ENCODE data around the gene SLC1A1.

The SLC1A1 gene

GRCh38 chr9:4573176-4573575 is 82.9 kb downstream of the SLC1A1 start:
- no peak for TF ChIP-seq CREB5 (CRISPR knock-in tag; IDR thresholded peaks at IDR 0.05; ENCODE audit: low read depth)
- no peak for TF ChIP-seq TOX (CRISPR knock-in tag; IDR thresholded peaks at IDR 0.05; ENCODE audit: borderline replicate concordance)
- no peak for TF ChIP-seq RARB (CRISPR knock-in tag; IDR thresholded peaks at IDR 0.05)
- TF ChIP-seq, protein P1, sequence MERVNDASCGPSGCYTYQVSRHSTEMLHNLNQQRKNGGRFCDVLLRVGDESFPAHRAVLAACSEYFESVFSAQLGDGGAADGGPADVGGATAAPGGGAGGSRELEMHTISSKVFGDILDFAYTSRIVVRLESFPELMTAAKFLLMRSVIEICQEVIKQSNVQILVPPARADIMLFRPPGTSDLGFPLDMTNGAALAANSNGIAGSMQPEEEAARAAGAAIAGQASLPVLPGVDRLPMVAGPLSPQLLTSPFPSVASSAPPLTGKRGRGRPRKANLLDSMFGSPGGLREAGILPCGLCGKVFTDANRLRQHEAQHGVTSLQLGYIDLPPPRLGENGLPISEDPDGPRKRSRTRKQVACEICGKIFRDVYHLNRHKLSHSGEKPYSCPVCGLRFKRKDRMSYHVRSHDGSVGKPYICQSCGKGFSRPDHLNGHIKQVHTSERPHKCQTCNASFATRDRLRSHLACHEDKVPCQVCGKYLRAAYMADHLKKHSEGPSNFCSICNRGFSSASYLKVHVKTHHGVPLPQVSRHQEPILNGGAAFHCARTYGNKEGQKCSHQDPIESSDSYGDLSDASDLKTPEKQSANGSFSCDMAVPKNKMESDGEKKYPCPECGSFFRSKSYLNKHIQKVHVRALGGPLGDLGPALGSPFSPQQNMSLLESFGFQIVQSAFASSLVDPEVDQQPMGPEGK (CRISPR knock-in tag; IDR thresholded peaks at IDR 0.05; ENCODE audit: borderline replicate concordance): no peak
- no peak for TF ChIP-seq ESRRG (CRISPR knock-in tag; IDR thresholded peaks at IDR 0.05)
- no peak for TF ChIP-seq ZNF70 (CRISPR knock-in tag; IDR thresholded peaks at IDR 0.05)
- ATAC-seq: no peak

DNA sequence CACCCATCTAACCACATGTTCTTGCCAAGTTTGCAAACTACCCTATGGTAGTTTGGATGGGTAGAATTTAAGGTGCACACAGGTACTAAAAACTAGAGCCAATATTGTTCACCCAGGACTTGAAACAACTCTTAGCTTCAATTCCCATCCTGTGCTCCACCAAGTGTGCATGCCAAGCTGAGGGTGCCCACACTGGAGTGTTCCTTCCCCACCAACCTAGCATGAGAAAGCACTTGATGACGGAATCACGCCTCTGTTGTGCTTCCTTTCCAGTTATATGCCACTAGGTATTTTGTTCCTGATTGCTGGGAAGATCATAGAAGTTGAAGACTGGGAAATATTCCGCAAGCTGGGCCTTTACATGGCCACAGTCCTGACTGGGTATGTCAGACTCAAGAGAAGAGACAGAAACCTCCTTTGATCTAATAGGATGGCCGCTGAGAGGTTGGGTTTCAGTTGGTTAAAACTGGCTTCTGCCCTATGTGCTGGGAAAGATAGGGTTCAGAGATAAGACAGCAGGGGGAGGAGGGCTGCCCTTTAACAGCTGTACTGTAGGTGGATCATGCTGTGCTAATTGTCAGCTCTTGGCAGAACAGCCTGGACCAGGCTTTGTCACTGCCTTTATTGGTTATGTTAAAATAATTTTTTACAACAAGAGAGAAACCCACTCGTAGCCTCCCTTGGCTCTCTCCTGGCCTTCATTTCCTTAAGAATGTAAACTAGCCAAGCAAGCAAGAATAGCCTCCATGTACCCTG is 83.5 kb downstream of the SLC1A1 start:
- ATAC-seq: no peak
- TF ChIP-seq ARNTL (CRISPR knock-in tag; IDR thresholded peaks at IDR 0.05; ENCODE audit: borderline replicate concordance, low read depth) (no peak), RARB (CRISPR knock-in tag; IDR thresholded peaks at IDR 0.05) (no peak), CSDC2 (CRISPR knock-in tag; IDR thresholded peaks at IDR 0.05) (no peak), GLIS3 (CRISPR knock-in tag; IDR thresholded peaks at IDR 0.05) (no peak), PPARA (CRISPR knock-in tag; IDR thresholded peaks at IDR 0.05; ENCODE audit: borderline replicate concordance) (no peak), ZNF565 (CRISPR knock-in tag; conservative IDR thresholded peaks at IDR 0.05; ENCODE audit: low read depth) (no peak), TCF4 (CRISPR knock-in tag; IDR thresholded peaks at IDR 0.05; ENCODE audit: borderline replicate concordance) (no peak), CREB5 (CRISPR knock-in tag; IDR thresholded peaks at IDR 0.05; ENCODE audit: low read depth) (no peak), CSRNP3 (CRISPR knock-in tag; IDR thresholded peaks at IDR 0.05) (no peak), TOX (CRISPR knock-in tag; IDR thresholded peaks at IDR 0.05; ENCODE audit: borderline replicate concordance) (no peak), ESRRG (CRISPR knock-in tag; IDR thresholded peaks at IDR 0.05) (no peak), ZFP30 (CRISPR knock-in tag; IDR thresholded peaks at IDR 0.05) (no peak), ISL1 (CRISPR knock-in tag; IDR thresholded peaks at IDR 0.05) (no peak), ZC3H10 (CRISPR knock-in tag; IDR thresholded peaks at IDR 0.05) (no peak), ZNF70 (CRISPR knock-in tag; IDR thresholded peaks at IDR 0.05) (no peak)
- TF ChIP-seq, protein P2, sequence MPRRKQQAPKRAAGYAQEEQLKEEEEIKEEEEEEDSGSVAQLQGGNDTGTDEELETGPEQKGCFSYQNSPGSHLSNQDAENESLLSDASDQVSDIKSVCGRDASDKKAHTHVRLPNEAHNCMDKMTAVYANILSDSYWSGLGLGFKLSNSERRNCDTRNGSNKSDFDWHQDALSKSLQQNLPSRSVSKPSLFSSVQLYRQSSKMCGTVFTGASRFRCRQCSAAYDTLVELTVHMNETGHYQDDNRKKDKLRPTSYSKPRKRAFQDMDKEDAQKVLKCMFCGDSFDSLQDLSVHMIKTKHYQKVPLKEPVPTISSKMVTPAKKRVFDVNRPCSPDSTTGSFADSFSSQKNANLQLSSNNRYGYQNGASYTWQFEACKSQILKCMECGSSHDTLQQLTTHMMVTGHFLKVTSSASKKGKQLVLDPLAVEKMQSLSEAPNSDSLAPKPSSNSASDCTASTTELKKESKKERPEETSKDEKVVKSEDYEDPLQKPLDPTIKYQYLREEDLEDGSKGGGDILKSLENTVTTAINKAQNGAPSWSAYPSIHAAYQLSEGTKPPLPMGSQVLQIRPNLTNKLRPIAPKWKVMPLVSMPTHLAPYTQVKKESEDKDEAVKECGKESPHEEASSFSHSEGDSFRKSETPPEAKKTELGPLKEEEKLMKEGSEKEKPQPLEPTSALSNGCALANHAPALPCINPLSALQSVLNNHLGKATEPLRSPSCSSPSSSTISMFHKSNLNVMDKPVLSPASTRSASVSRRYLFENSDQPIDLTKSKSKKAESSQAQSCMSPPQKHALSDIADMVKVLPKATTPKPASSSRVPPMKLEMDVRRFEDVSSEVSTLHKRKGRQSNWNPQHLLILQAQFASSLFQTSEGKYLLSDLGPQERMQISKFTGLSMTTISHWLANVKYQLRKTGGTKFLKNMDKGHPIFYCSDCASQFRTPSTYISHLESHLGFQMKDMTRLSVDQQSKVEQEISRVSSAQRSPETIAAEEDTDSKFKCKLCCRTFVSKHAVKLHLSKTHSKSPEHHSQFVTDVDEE (CRISPR knock-in tag; IDR thresholded peaks at IDR 0.05): no peak
- TF ChIP-seq, protein P3, sequence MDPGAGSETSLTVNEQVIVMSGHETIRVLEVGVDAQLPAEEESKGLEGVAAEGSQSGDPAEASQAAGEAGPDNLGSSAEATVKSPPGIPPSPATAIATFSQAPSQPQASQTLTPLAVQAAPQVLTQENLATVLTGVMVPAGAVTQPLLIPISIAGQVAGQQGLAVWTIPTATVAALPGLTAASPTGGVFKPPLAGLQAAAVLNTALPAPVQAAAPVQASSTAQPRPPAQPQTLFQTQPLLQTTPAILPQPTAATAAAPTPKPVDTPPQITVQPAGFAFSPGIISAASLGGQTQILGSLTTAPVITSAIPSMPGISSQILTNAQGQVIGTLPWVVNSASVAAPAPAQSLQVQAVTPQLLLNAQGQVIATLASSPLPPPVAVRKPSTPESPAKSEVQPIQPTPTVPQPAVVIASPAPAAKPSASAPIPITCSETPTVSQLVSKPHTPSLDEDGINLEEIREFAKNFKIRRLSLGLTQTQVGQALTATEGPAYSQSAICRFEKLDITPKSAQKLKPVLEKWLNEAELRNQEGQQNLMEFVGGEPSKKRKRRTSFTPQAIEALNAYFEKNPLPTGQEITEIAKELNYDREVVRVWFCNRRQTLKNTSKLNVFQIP (CRISPR knock-in tag; IDR thresholded peaks at IDR 0.05; ENCODE audit: borderline replicate concordance, low read depth): no peak
- TF ChIP-seq, protein P1 (CRISPR knock-in tag; IDR thresholded peaks at IDR 0.05; ENCODE audit: borderline replicate concordance): no peak

All from SK-N-SH treated with all-trans-retinoic acid at 6 μM for 48 hours (cell line).